Ovary (tissue), 9 donors: Measurements from ENCODE around the gene TAPT1. TPM values are rescaled to one million over a fixed set of nuclear protein-coding genes. Genes with fewer than 3 reads are reported as not detected.

Experiments
- DNase-seq, 5 donors: peaks; one replicate each; pipeline ENCODE4 v3.0.0-alpha.2; 2019 to 2020
- H3K27ac ChIP-seq, 2 donors: fragments of 200-600 bp; one replicate each; pipeline versions ENCODE4 v1.5.1 to v1.8.0; 2019 to 2022
- H3K27me3 ChIP-seq: fragments of 200-600 bp; one replicate; pipeline ENCODE4 v1.8.0; 2022
- H3K36me3 ChIP-seq: fragments of 200-600 bp; sonication (generic); one replicate; pipeline ENCODE4 v1.5.1; 2019
- H3K4me1 ChIP-seq: one replicate; pipeline ENCODE4 v1.8.1; 2013; ENCODE audit warnings: mild to moderate bottlenecking, moderate library complexity; ENCODE audit not compliant: insufficient read depth
- H3K4me3 ChIP-seq: fragments of 200-600 bp; sonication (generic); one replicate; pipeline ENCODE4 v1.5.1; 2017
- H3K9me3 ChIP-seq, 2 donors: fragments of 200-600 bp in 1 of 2; sonication (generic) in 1 of 2; one replicate each; pipeline versions ENCODE4 v1.5.1 to v1.8.1; 2013 to 2019; ENCODE audit warnings: mild to moderate bottlenecking in 1 of 2, moderate library complexity in 1 of 2
- CTCF ChIP-seq, 3 donors: fragments of 450-650 bp in 2 of 3; fragments of 200-600 bp in 1 of 3; IDR thresholded peaks; one replicate each; pipeline versions ENCODE4 v1.5.1 to v1.8.0; 2016 to 2022; ENCODE audit warnings: antibody characterized with exemption in 3 of 3, mild to moderate bottlenecking in 1 of 3
- EP300 ChIP-seq: sonication (generic); formaldehyde crosslinking; IDR thresholded peaks from one replicate; pipeline ENCODE4 v1.6.1; 2017; ENCODE audit warnings: antibody characterized with exemption
- POLR2A ChIP-seq: fragments of 450-650 bp; IDR thresholded peaks from one replicate; pipeline ENCODE4 v1.6.1; 2017; ENCODE audit warnings: antibody characterized with exemption, mild to moderate bottlenecking, moderate library complexity
- WGBS, 3 donors: extraction: QIAGEN DNeasy Blood & Tissue Kit in 1 of 3; methylation state at CpG; one replicate each; pipeline versions ENCODE4 v1.1.5 to v1.1.7; 2013 to 2017; 5-methylcytosine and 5-hydroxymethylcytosine counted together
- intact Hi-C, 4 donors: fragments of 100-400 bp; cut with DNase I; formaldehyde crosslinking; loops; one replicate each; pipeline versions ENCODE4 v1.11.0 to v1.15.1; 2022 to 2023
- polyA plus RNA-seq, 2 donors: library from polyadenylated mRNA; stranded (reverse); fragments of 200-250 nt in 1 of 2; fragments of 350-450 nt in 1 of 2; fragmentation: Illumina TruSeq in 1 of 2; extraction: RNeasy Lipid Tissue Mini Kit (QIAGEN cat#74804) in 1 of 2; gene quantifications; one replicate each; pipeline ENCODE4 v1.2.3, GENCODE V29; 2013 to 2014
- total RNA-seq, 7 donors: library from RNA; depleted of rRNA in 2 of 7; stranded (reverse); fragments of >200 nt in 2 of 7; fragmentation: NEBNext Ultra II Directional in 3 of 7; extraction: Animal tissue kit (Norgen Biotek cat#: 25700) in 3 of 7; gene quantifications; one replicate each; pipeline versions ENCODE4 v1.1.0 to v1.2.4, GENCODE V29; 2016 to 2023
- donor health status: DM: no; HTN: no; CAD: no; lungs with moderate emphysema.
- donor health status: DM: no; HTN: no; CAD: no.
- donor health status: Bipolar disorder and iron deficiency.
- donor health status: DM: yes; HTN: yes; CAD: no.
- donor health status: DM: no; HTN: no; CAD: no.
- donor health status: DM: yes; HTN: yes; CAD: no.

Gene TAPT1
- total and polyA plus RNA-seq, 9 donors: 18.3 to 36.7 (median 27.2) TPM

DNA sequence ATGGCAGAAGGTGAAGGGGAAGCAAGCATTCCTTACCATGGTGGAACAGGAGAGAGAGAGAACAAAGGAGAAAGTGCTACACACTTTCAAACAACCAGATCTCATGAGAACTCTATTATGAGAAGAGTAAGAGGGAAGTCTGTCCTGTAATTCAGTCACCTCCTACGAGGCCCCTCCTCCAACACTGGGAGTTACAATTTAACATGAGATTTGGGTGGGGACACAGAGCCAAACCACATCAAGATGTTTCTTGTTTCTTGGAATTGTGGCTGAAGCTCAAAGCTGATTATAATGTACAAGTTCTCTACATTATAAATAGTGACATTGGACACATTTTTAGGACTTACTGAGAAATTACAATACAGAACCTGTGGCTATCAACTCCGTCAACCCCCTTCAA lies 29.5 kb upstream of the TAPT1 start:
- TF ChIP-seq POLR2A (no peak), EP300 (no peak), CTCF (IDR thresholded peaks at IDR 0.05) (no peak)
- no peaks in the 10 kb centered on the region for H3K36me3 ChIP-seq
- DNase-seq: no peak
- no peak overlapping the region for H3K4me3 ChIP-seq
- H3K27me3 ChIP-seq: no peaks in the 10 kb centered on the region
- H3K4me1 ChIP-seq: no peaks in the 10 kb centered on the region
- intact Hi-C loops: no loop called here
- no peaks in the 10 kb centered on the region for H3K9me3 ChIP-seq
- H3K27ac ChIP-seq: no peak overlapping the region
- WGBS, 3 donors: 89 to 96% (median 93%) methylated on average over 2 of the region's 2 CpGs

GRCh38 chr4:16253127-16253960 lies 27.1 kb upstream of the TAPT1 start:
- DNase-seq: no peak
- intact Hi-C loops: no loop called here
- 66 to 70% (median 68%) methylated on average over 2 of the region's 2 CpGs for WGBS, 3 donors
- H3K36me3 ChIP-seq: no peaks in the 10 kb centered on the region
- no peak overlapping the region for H3K4me3 ChIP-seq
- no peaks in the 10 kb centered on the region for H3K4me1 ChIP-seq
- no peak overlapping the region for H3K27ac ChIP-seq
- no peaks in the 10 kb centered on the region for H3K27me3 ChIP-seq
- no peaks in the 10 kb centered on the region for H3K9me3 ChIP-seq
- no peak for TF ChIP-seq POLR2A
- TF ChIP-seq EP300: no peak
- no peak for TF ChIP-seq CTCF (IDR thresholded peaks at IDR 0.05)

DNA sequence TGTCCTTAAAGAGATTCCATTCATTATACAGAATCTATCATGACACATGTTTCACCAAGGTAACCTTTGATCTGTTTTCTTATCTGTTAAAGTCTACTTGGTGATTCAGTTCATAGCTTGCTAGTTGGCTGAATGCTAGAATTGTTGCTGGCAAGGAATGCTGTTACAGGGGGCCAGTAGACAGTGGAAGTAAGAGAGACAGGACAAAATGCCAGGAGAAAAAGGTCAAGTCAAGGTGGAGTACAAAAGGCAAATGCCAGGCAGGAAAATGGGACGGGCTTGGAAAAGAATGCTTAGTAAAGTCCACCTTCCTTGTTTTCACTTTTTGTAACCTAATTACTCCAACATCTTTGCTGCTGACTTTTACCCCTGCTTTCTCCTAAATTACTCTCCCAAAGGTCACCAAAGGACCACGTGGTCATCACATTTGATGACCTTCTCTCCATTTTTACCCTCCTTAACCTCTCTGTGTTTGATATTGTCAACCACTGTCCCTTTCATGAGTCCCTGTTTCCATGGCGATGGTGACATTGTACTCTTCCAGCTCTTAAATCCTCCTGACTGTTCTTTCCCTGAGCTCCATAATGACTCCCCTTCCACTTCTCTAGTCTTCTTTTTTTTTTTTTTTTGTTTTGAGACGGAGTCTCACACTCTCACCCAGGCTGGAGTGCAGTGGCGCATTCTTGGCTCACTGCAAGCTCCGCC lies 24.5 kb upstream of the TAPT1 start:
- intact Hi-C loops: no loop called here
- no peaks in the 10 kb centered on the region for H3K36me3 ChIP-seq
- H3K27me3 ChIP-seq: no peaks in the 10 kb centered on the region
- DNase-seq: no peak
- no peak overlapping the region for H3K27ac ChIP-seq
- 88 to 93% (median 92%) methylated on average over 6 of the region's 6 CpGs for WGBS, 3 donors
- no peak for TF ChIP-seq POLR2A
- no peak for TF ChIP-seq EP300
- TF ChIP-seq CTCF (IDR thresholded peaks at IDR 0.05): no peak
- no peaks in the 10 kb centered on the region for H3K9me3 ChIP-seq
- H3K4me1 ChIP-seq: no peaks in the 10 kb centered on the region
- no peak overlapping the region for H3K4me3 ChIP-seq

- WGBS, 3 donors: 93 to 100% (median 98%) methylated on average over 2 of the region's 2 CpGs
- Histone ChIP-seq H3K9me3 (no peaks in the 10 kb centered on the region), H3K27me3 (no peaks in the 10 kb centered on the region), H3K4me3 (no peak overlapping the region), H3K36me3 (no peaks in the 10 kb centered on the region), H3K27ac (no peak overlapping the region), H3K4me1 (no peaks in the 10 kb centered on the region)
- intact Hi-C loops: no loop called here
- TF ChIP-seq POLR2A (no peak), CTCF (IDR thresholded peaks at IDR 0.05) (no peak), EP300 (no peak)
- DNase-seq: no peak
These were observed 22.3 kb upstream of the TAPT1 start for GRCh38 chr4:16248605-16249004.
